ENCODE data around the gene VSTM4.

DNA sequence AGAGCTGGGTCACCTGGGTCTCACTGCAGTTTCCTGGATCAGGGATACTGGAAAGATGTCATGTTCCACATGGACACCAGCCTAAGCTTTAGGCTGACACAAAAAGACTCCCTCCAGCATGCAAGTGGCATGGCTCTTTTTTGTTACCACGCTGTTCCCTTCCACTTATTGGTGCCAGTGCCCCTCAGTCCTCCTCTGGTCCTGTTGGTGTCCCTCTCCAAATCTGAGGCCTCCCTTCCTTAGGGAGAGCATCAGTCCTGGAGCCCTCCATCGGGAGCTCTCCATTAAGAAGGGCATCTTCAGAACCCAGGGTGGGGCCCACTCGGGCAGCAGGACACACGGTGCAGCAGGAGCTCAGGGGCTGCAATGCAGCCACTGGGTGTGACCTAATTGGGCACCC lies 99.6 kb downstream of the VSTM4 start:
- no peak for TF ChIP-seq EZH2 (IDR thresholded peaks at IDR 0.05; ENCODE audit: low read length, missing control alignments)
- TF ChIP-seq, protein P1, sequence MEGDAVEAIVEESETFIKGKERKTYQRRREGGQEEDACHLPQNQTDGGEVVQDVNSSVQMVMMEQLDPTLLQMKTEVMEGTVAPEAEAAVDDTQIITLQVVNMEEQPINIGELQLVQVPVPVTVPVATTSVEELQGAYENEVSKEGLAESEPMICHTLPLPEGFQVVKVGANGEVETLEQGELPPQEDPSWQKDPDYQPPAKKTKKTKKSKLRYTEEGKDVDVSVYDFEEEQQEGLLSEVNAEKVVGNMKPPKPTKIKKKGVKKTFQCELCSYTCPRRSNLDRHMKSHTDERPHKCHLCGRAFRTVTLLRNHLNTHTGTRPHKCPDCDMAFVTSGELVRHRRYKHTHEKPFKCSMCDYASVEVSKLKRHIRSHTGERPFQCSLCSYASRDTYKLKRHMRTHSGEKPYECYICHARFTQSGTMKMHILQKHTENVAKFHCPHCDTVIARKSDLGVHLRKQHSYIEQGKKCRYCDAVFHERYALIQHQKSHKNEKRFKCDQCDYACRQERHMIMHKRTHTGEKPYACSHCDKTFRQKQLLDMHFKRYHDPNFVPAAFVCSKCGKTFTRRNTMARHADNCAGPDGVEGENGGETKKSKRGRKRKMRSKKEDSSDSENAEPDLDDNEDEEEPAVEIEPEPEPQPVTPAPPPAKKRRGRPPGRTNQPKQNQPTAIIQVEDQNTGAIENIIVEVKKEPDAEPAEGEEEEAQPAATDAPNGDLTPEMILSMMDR (conservative IDR thresholded peaks at IDR 0.05 in 1 of 2, IDR thresholded peaks at IDR 0.05 in 1 of 2; ENCODE audit: low read depth in 1 of 2, low read length in 2 of 2) = no peak
